Sigmoid colon (tissue), 7 donors: Measurements from ENCODE around the gene ECE1. TPM values are rescaled to one million over a fixed set of nuclear protein-coding genes. Genes with fewer than 3 reads are reported as not detected.

Source experiments
- DNase-seq: peaks from one replicate; pipeline ENCODE4 v3.0.0-alpha.2; 2019
- H3K27ac ChIP-seq, 4 donors: fragments of 200-600 bp; sonication (generic); one replicate each; pipeline ENCODE4 v1.5.1; 2016 to 2019; ENCODE audit warnings: mild to moderate bottlenecking in 1 of 4
- H3K27me3 ChIP-seq, 3 donors: fragments of 200-600 bp; sonication (generic); one replicate each; pipeline ENCODE4 v1.5.1; 2019; ENCODE audit warnings: mild to moderate bottlenecking in 1 of 3
- H3K36me3 ChIP-seq, 4 donors: fragments of 200-600 bp; sonication (generic); one replicate each; pipeline ENCODE4 v1.5.1; 2016 to 2019
- H3K4me1 ChIP-seq, 4 donors: fragments of 200-600 bp; sonication (generic); one replicate each; pipeline ENCODE4 v1.5.1; 2017 to 2019
- H3K4me3 ChIP-seq, 4 donors: fragments of 200-600 bp; sonication (generic); one replicate each; pipeline ENCODE4 v1.5.1; 2017 to 2019; ENCODE audit warnings: mild to moderate bottlenecking in 2 of 4, moderate library complexity in 1 of 4
- H3K9me3 ChIP-seq, 4 donors: fragments of 200-600 bp in 3 of 4; sonication (generic) in 3 of 4; one replicate each; pipeline versions ENCODE4 v1.5.1 to v1.6.1; 2013 to 2019
- EP300 ChIP-seq, 4 donors: sonication (generic); formaldehyde crosslinking; IDR thresholded peaks; one replicate each; pipeline ENCODE4 v1.6.1; 2017; ENCODE audit warnings: antibody characterized with exemption in 4 of 4
- POLR2A ChIP-seq, 2 donors: fragments of 450-650 bp; IDR thresholded peaks; one replicate each; pipeline ENCODE4 v1.6.1; 2016; ENCODE audit warnings: antibody characterized with exemption in 2 of 2, mild to moderate bottlenecking in 2 of 2, moderate library complexity in 2 of 2
- POLR2AphosphoS5 ChIP-seq, 4 donors: sonication (generic); formaldehyde crosslinking; IDR thresholded peaks; one replicate each; pipeline ENCODE4 v1.6.1; 2017; ENCODE audit warnings: antibody characterized with exemption in 4 of 4
- WGBS, 2 donors: extraction: QIAGEN DNeasy Blood & Tissue Kit; methylation state at CpG; one replicate each; pipeline ENCODE4 v1.1.7; 2013; 5-methylcytosine and 5-hydroxymethylcytosine counted together
- intact Hi-C: fragments of 100-400 bp; cut with DNase I; formaldehyde crosslinking; loops from one replicate; pipeline ENCODE4 v1.15.1; 2023
- polyA plus RNA-seq, 3 donors: library from polyadenylated mRNA; stranded (reverse); fragments of 200-250 nt; gene quantifications; one replicate each; pipeline ENCODE4 v1.2.3, GENCODE V29; 2013
- total RNA-seq, 4 donors: library from RNA; depleted of rRNA; stranded (reverse); fragments of >200 nt; gene quantifications; one replicate each; pipeline ENCODE4 v1.1.0, GENCODE V29; 2016
- TF ChIP-seq, protein P1 (sequence below), 4 experiments: fragments of 450-650 bp in 3 of 4; fragments of 200-600 bp in 1 of 4; IDR thresholded peaks; one replicate each; pipeline ENCODE4 v1.5.1; 2016 to 2019; ENCODE audit warnings: antibody characterized with exemption in 4 of 4, mild to moderate bottlenecking in 3 of 4, moderate library complexity in 2 of 4
- donor health status: healthy with polysubstance abuse.
- donor health status: Bipolar disorder and iron deficiency.
- donor health status: healthy.

Gene ECE1
- total and polyA plus RNA-seq, 7 donors = 10.2 to 112 (median 73.8) TPM

DNA sequence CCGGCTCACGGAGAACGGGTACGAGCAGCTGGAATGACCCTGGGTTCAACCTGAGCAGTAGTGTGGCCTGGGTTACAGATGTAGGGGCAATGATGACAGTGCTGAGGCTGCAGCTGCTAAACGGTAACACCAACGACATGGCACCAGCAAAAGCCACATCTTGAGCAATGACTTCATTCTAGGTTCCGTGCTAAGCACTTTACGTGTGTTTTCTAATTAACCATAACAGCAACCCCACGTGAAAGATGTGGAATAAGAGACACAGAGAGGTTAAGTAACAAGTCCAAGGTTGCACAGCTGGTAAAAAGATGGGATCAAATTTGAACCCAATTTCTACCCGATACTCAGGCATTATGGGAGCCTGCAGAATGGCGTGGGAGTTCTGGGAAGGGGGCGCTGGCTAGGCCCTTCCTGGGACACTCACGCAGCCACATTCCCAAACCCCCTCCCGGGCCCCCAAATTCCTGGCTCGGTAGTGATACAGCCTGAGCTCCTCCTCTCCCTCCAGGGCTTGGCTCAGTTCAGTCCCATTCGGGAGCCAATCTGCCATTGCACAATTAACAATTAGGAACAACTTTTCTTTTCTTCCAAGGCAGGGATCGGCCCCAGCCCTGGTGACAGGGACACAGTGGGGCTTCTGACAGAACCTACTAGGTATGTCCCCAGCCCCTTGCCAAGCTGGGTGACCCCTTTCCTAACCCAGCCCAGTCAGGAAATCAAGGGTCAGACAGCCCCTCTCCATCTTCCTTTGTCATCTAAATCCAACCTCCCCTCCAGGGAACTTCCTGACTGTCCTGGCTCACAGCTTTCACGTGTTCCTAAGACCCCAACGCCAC is 23.8 kb upstream of the ECE1 start:
- Histone ChIP-seq H3K27me3 (no peaks in the 10 kb centered on the region), H3K4me1 (peaks cover 0 to 100% (median 98%) of the 10 kb centered on the region in 4 donors), H3K4me3 (no peak overlapping the region), H3K9me3 (no peaks in the 10 kb centered on the region), H3K27ac (peak overlapping the region; percentile 83 to 96 (median 91)), H3K36me3 (no peaks in the 10 kb centered on the region)
- DNase-seq = peak; percentile 90
- TF ChIP-seq, protein P1, sequence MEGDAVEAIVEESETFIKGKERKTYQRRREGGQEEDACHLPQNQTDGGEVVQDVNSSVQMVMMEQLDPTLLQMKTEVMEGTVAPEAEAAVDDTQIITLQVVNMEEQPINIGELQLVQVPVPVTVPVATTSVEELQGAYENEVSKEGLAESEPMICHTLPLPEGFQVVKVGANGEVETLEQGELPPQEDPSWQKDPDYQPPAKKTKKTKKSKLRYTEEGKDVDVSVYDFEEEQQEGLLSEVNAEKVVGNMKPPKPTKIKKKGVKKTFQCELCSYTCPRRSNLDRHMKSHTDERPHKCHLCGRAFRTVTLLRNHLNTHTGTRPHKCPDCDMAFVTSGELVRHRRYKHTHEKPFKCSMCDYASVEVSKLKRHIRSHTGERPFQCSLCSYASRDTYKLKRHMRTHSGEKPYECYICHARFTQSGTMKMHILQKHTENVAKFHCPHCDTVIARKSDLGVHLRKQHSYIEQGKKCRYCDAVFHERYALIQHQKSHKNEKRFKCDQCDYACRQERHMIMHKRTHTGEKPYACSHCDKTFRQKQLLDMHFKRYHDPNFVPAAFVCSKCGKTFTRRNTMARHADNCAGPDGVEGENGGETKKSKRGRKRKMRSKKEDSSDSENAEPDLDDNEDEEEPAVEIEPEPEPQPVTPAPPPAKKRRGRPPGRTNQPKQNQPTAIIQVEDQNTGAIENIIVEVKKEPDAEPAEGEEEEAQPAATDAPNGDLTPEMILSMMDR (IDR thresholded peaks at IDR 0.05) = no peak
- peak in 3 of 4 donors; percentile 12 to 50 (median 21) for TF ChIP-seq POLR2AphosphoS5 (IDR thresholded peaks at IDR 0.05)
- intact Hi-C loops = no loop called here
- 74 to 80% methylated on average over 19 of the region's 19 CpGs for WGBS, 2 donors

DNA sequence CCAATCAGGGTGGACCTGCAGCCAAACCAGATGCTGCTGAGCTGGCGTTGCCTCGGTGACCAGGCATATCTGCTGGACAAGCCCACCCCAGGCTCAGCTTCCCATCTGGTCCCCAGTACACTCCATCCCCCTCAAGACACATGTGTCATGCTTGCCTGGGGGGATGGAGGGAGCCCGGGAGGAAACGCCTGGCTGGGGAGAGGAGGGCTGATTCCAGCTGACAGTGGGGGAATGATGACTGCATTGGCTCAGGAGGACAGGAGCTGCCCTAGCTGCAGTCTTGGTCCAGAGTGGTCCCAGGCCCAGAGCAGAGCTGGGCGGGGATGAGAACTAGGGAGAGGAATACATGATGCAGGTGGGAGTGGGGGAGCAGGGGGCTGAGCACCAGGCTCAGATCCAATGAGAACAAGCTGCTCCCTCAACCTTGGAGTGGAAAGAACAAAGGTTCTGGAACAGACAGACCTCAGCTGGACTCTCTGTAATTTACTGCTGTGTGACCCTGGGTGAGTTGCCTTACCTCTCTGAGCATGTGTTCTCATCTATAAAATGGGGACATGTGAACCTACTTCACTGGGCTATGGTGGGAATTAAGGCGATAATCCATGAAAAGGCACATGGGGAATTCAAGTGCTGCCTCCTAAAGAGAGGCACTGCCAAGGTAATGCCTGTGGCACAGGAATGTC is 23.1 kb upstream of the ECE1 start:
- Histone ChIP-seq H3K9me3 (no peaks in the 10 kb centered on the region), H3K4me1 (peaks cover 0 to 100% (median 98%) of the 10 kb centered on the region in 4 donors), H3K4me3 (no peak overlapping the region), H3K27me3 (no peaks in the 10 kb centered on the region), H3K27ac (peak overlapping the region; percentile 83 to 96 (median 91)), H3K36me3 (no peaks in the 10 kb centered on the region)
- peak; percentile 84 for DNase-seq
- intact Hi-C loops = no loop called here
- 80 to 87% methylated on average over 6 of the region's 6 CpGs for WGBS, 2 donors
- TF ChIP-seq, protein P1 (IDR thresholded peaks at IDR 0.05) = no peak
- TF ChIP-seq EP300 (IDR thresholded peaks at IDR 0.05) = no peak
- TF ChIP-seq POLR2AphosphoS5 (IDR thresholded peaks at IDR 0.05) = peak in 2 of 4 donors; percentile 52 to 54
- no peak for TF ChIP-seq POLR2A (IDR thresholded peaks at IDR 0.05)

DNA sequence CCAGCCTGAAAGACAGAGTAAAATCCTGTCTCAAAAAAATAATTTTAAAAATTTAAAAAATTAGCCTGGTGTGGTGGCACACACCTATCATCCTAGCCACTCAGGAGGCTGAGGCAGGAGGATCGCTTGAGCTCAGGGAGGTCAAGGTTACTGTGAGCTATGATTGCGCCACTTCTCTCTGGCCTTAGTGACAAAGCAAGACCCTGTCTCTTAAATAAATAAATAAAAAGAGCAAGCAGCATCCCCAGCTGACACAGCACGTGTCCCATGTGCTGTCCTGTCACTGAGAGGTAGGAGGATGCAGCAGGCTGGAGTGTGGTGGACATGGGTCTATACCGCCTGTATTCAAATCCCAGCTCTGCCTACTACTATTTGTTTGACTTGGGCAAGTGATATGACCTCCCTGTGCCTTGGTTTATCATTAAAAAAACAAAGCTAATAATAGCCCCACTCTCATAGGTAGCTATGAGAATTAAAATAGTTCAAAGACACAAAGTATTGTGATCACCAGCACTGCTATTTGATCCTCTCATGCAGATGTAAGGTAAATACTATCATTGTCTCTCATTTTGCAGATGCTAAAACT is 22.2 kb upstream of the ECE1 start:
- peaks cover 0 to 100% (median 98%) of the 10 kb centered on the region in 4 donors for H3K4me1 ChIP-seq
- peak; percentile 59 for DNase-seq
- TF ChIP-seq POLR2AphosphoS5 (IDR thresholded peaks at IDR 0.05) (no peak), POLR2A (IDR thresholded peaks at IDR 0.05) (no peak), EP300 (IDR thresholded peaks at IDR 0.05) (no peak)
- TF ChIP-seq, protein P1 (IDR thresholded peaks at IDR 0.05) = no peak
- WGBS, 2 donors = 91 to 93% methylated on average over 4 of the region's 4 CpGs
- no peaks in the 10 kb centered on the region for H3K27me3 ChIP-seq
- no peaks in the 10 kb centered on the region for H3K9me3 ChIP-seq
- no peak overlapping the region for H3K4me3 ChIP-seq
- H3K27ac ChIP-seq = peak overlapping the region in 3 of 4 donors; percentile 86 to 96 (median 96)
- intact Hi-C loops = no loop called here
- no peaks in the 10 kb centered on the region for H3K36me3 ChIP-seq

DNA sequence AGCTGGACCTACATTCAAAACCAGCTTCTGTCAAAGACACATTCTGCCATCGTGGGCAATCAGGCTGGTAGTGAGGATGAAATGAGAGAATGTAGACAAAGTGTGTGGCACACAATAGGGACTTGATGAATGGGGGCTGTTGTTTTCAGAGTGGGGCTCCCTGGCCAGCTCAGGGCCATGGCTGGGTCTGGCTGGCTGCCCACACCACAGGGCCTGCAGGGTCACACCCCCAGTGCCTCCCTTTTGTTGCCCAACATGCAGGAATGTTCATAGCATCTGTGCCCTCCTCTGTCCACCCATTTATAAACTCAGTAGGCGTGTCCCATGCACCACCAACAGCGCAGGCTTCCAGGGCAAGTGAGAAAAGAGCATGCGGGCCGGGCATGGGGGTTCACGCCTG is 20.8 kb upstream of the ECE1 start:
- TF ChIP-seq POLR2AphosphoS5 (IDR thresholded peaks at IDR 0.05) (peak; percentile 18 to 40 (median 26)), POLR2A (IDR thresholded peaks at IDR 0.05) (no peak)
- no peaks in the 10 kb centered on the region for H3K36me3 ChIP-seq
- H3K27me3 ChIP-seq = no peaks in the 10 kb centered on the region
- peaks cover 0 to 100% (median 98%) of the 10 kb centered on the region in 4 donors for H3K4me1 ChIP-seq
- intact Hi-C loops = no loop called here
- peak; percentile 86 for DNase-seq
- H3K27ac ChIP-seq = peak overlapping the region; percentile 71 to 96 (median 91)
- H3K9me3 ChIP-seq = no peaks in the 10 kb centered on the region
- no peak overlapping the region for H3K4me3 ChIP-seq
- WGBS, 2 donors = 94 to 95% methylated on average over 6 of the region's 6 CpGs
